AG04449 (cell line): ENCODE data around the gene ASCC3.

Source experiments
- CTCF ChIA-PET: fragments of 350-600 bp; formaldehyde crosslinking; extraction: SDS; loops from one replicate; lab custom pipeline; 2021; ENCODE audit warnings: antibody characterized with exemption; lab: Yijun Ruan, JAX
- POLR2A ChIA-PET: fragments of 400-600, 350-600 bp; formaldehyde crosslinking; extraction: SDS; loops from one replicate; lab custom pipeline; 2020; ENCODE audit warnings: antibody characterized with exemption, inconsistent platforms; lab: Yijun Ruan, JAX
- DNase-seq: peaks from one replicate; pipeline ENCODE4 v3.0.0-alpha.2; 2010; ENCODE audit warnings: low read depth, low spot score
- H3K4me3 ChIP-seq: 2 replicates; pipeline ENCODE4 v1.5.1; 2011; ENCODE audit warnings: low read depth, mild to moderate bottlenecking, control low read depth, low read length
- TF ChIP-seq, protein P1 (sequence below): IDR thresholded peaks from one replicate; pipeline ENCODE4 v1.5.1; 2011; ENCODE audit warnings: mild to moderate bottlenecking, moderate library complexity, low read length, control low read depth, inconsistent platforms; ENCODE audit not compliant: insufficient read depth; ENCODE audit errors: missing control alignments

The ASCC3 gene

DNA sequence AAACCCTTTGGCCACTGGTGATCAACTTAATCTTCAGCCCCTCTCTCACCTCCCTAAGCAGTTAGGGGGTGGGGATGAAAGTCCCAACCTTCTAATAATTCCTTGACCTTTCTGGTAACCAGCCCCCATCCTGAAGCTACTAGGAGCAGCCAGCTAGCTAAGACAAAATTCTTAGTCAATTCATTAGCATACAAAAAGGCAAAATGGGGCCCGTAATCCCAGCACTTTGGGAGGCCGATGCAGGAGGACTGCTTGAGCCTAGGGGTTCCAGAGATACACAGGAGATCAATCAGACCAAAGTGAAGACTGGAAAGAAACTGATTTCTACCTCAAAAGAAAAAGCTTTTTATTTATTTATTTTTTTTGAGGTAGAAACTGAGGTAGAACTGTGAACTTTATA is 1.8 kb downstream of the ASCC3 start:
- POLR2A ChIA-PET: no interaction called here
- TF ChIP-seq, protein P1, sequence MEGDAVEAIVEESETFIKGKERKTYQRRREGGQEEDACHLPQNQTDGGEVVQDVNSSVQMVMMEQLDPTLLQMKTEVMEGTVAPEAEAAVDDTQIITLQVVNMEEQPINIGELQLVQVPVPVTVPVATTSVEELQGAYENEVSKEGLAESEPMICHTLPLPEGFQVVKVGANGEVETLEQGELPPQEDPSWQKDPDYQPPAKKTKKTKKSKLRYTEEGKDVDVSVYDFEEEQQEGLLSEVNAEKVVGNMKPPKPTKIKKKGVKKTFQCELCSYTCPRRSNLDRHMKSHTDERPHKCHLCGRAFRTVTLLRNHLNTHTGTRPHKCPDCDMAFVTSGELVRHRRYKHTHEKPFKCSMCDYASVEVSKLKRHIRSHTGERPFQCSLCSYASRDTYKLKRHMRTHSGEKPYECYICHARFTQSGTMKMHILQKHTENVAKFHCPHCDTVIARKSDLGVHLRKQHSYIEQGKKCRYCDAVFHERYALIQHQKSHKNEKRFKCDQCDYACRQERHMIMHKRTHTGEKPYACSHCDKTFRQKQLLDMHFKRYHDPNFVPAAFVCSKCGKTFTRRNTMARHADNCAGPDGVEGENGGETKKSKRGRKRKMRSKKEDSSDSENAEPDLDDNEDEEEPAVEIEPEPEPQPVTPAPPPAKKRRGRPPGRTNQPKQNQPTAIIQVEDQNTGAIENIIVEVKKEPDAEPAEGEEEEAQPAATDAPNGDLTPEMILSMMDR: no peak
- H3K4me3 ChIP-seq: no peak overlapping the region
- DNase-seq: no peak
- CTCF ChIA-PET: interaction anchor here (1.0 kb wide), 2 partner anchors 11 to 772 kb away, joined by 3 read pairs; no protein-coding TSS in a partner anchor

DNA sequence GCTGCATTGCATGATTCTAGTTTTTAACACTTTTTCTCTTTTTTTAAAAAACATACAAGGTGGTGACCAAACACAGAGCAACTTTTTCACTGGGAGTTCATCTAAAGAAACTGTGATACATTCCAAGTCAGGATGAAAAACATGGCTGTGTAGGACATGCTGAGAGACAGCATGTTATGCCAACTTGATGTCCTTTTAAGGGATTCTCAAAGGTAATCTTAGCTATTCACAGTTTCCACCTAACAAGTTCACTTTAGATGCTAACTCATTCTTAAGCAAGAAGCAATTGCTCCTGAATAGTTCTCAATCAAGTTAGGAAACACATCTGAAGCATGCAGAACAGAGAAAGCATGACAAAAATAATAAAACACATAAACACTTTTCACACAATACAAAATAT is 3.3 kb downstream of the ASCC3 start:
- H3K4me3 ChIP-seq: no peak overlapping the region
- TF ChIP-seq, protein P1: no peak
- ChIA-PET CTCF (no interaction called here), POLR2A (no interaction called here)
- DNase-seq: no peak

DNA sequence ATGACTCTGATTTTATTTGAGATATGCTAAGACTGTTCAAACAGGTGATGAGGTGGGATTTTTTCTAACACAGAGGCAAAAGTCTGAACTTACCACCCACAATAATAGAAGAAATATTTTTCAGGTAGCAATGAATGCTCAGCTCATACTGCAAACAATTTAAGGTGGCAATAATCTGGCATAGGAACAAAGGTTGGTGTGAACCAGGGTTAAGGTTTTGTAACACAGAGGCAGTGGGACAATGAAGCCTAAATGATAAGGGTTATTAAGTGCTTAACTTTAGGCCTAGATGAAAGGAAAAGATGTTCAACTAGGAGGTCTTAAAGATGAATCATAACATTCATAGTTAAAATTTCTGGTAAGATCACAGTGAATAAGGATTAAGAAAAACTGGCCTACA is 4.9 kb downstream of the ASCC3 start:
- TF ChIP-seq, protein P1: no peak
- DNase-seq: no peak
- no peak overlapping the region for H3K4me3 ChIP-seq
- POLR2A ChIA-PET: no interaction called here
- CTCF ChIA-PET: no interaction called here

- DNase-seq: no peak
- TF ChIP-seq, protein P1: no peak
- ChIA-PET CTCF (no interaction called here), POLR2A (no interaction called here)
- H3K4me3 ChIP-seq: no peak overlapping the region
These were observed 15.6 kb downstream of the ASCC3 start for GRCh38 chr6:100865525-100865924.

DNA sequence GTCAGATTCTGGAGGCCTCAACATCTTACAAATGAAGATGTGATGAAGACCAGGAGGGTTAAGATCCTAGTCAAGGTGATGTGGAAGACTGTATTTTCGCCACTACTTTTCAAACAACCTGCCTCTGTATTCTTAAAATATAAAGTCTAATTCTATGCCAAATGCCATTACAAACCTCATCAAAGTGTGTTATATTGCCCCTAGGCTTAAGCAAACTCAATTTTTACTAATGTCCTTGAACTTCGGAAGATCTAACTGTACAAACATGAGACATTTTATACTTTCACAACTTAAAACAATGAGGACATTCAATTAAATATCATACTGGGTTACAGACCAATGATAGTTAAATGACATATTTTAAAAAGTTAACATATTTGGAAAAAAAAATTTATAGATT is 19.1 kb downstream of the ASCC3 start:
- ChIA-PET CTCF (no interaction called here), POLR2A (no interaction called here)
- no peak for DNase-seq
- TF ChIP-seq, protein P1: no peak
- H3K4me3 ChIP-seq: no peak overlapping the region

- ChIA-PET POLR2A (interaction anchor here (0.6 kb wide), 1 partner anchor 19 kb away, joined by 3 read pairs; no protein-coding TSS in a partner anchor), CTCF (no interaction called here)
- DNase-seq: no peak
- no peak overlapping the region for H3K4me3 ChIP-seq
- TF ChIP-seq, protein P1: no peak
These were observed 25.0 kb downstream of the ASCC3 start for GRCh38 chr6:100856146-100856545.
